Measurements from ENCODE around the gene ELMOD3. TPM values are rescaled to one million over a fixed set of nuclear protein-coding genes. Genes with fewer than 3 reads are reported as not detected.
"Not testable (repeated sequence)": the region's sequence is repeated elsewhere in the genome, so short reads cannot be mapped to it uniquely, and the experiment has no call there.

The ELMOD3 gene
- total RNA-seq, 2 donors from 2014 or later = 31.6 to 32.1 TPM

GRCh38 chr2:85410584-85411404 lies 56.2 kb downstream of the ELMOD3 start:
- Histone ChIP-seq H3K27me3 (replicated peaks; ENCODE audit: insufficient read depth) (no peaks in the 10 kb centered on the region), H3K9me3 (no peaks in the 10 kb centered on the region), H3K27ac (peak overlapping the region; percentile 33 to 56), H3K4me3 (no peak overlapping the region), H3K36me3 (no peaks in the 10 kb centered on the region), H3K4me1 (replicated peaks) (peaks cover 8% of the 10 kb centered on the region)
- intact Hi-C loops (cut with DNase I) = no loop called here
- WGBS = 80% methylated on average over 13 of the region's 13 CpGs
- DNase-seq (ENCODE audit: low spot score) = no peak
- TF ChIP-seq POLR2AphosphoS5 (IDR thresholded peaks at IDR 0.05) (no peak), POLR2A (IDR thresholded peaks at IDR 0.05) (no peak), CTCF (IDR thresholded peaks at IDR 0.05) (no peak)

GRCh38 chr2:85411405-85411748 lies 56.8 kb downstream of the ELMOD3 start:
- TF ChIP-seq CTCF (IDR thresholded peaks at IDR 0.05) = no peak
- no peak for TF ChIP-seq POLR2A (IDR thresholded peaks at IDR 0.05)
- no peak for TF ChIP-seq POLR2AphosphoS5 (IDR thresholded peaks at IDR 0.05)
- H3K36me3 ChIP-seq = no peaks in the 10 kb centered on the region
- no peaks in the 10 kb centered on the region for H3K9me3 ChIP-seq
- H3K4me1 ChIP-seq (replicated peaks) = peaks cover 8% of the 10 kb centered on the region
- 95% methylated on average over 5 of the region's 5 CpGs for WGBS
- H3K4me3 ChIP-seq = no peak overlapping the region
- DNase-seq (ENCODE audit: low spot score) = no peak
- intact Hi-C loops (cut with DNase I) = no loop called here
- H3K27ac ChIP-seq = no peak overlapping the region
- H3K27me3 ChIP-seq (replicated peaks; ENCODE audit: insufficient read depth) = no peaks in the 10 kb centered on the region

GRCh38 chr2:85413592-85414420 lies 59.2 kb downstream of the ELMOD3 start:
- TF ChIP-seq POLR2A (IDR thresholded peaks at IDR 0.05) = peak; percentile 93
- TF ChIP-seq CTCF (IDR thresholded peaks at IDR 0.05) = peak in 2 of 4 experiments; percentile 37 to 49
- peak; percentile 66 for TF ChIP-seq POLR2AphosphoS5 (IDR thresholded peaks at IDR 0.05)
- Histone ChIP-seq H3K9me3 (no peaks in the 10 kb centered on the region), H3K27ac (peak overlapping the region; percentile 64 to 75), H3K36me3 (no peaks in the 10 kb centered on the region), H3K27me3 (replicated peaks; ENCODE audit: insufficient read depth) (no peaks in the 10 kb centered on the region), H3K4me3 (peak overlapping the region; percentile 39 to 59), H3K4me1 (replicated peaks) (peaks cover 12% of the 10 kb centered on the region)
- DNase-seq (ENCODE audit: low spot score) = peak; percentile 57
- WGBS = 2% methylated on average over 44 of the region's 44 CpGs
- intact Hi-C loops (cut with DNase I) = no loop called here

DNA sequence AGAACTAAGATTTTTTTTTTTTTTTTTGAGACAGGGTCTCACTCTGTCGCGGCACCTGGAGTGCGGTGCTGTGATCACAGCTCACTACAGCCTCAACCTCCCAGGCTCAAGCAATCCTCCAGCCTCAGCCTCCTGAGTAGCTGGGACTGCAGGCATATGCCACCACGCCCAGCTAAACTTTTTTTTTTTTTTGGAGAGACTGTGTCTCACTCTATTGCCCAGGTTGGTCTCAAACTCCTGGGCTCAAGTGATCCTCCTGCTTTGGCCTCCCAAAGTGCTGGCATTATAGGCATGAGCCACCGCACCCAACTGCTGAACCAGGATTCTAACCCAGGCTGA lies 59.8 kb downstream of the ELMOD3 start:
- whole genome bisulfite sequencing = 85% methylated on average over 5 of the region's 5 CpGs
- H3K9me3 ChIP-seq; H3K36me3 ChIP-seq; intact Hi-C loops (cut with DNase I); DNase-seq (ENCODE audit: low spot score); H3K27me3 ChIP-seq (replicated peaks; ENCODE audit: insufficient read depth); H3K4me3 ChIP-seq: not testable (repeated sequence)
- peaks cover 16% of the 10 kb centered on the region for H3K4me1 ChIP-seq (replicated peaks)
- H3K27ac ChIP-seq = peak overlapping the region in 1 of 2 donors; percentile 64

- DNase-seq (ENCODE audit: low spot score) = no peak
- no peaks in the 10 kb centered on the region for H3K36me3 ChIP-seq
- intact Hi-C loops (cut with DNase I) = loop anchor here (5.0 kb wide), 1 partner anchor 192 kb away; no protein-coding TSS in a partner anchor
- H3K4me1 ChIP-seq (replicated peaks) = peaks cover 14% of the 10 kb centered on the region
- H3K9me3 ChIP-seq = no peaks in the 10 kb centered on the region
- 86% methylated on average over 7 of the region's 7 CpGs for WGBS
- TF ChIP-seq CTCF (IDR thresholded peaks at IDR 0.05) (no peak), POLR2AphosphoS5 (IDR thresholded peaks at IDR 0.05) (no peak), POLR2A (IDR thresholded peaks at IDR 0.05) (no peak)
- no peak overlapping the region for H3K27ac ChIP-seq
- no peak overlapping the region for H3K4me3 ChIP-seq
- H3K27me3 ChIP-seq (replicated peaks; ENCODE audit: insufficient read depth) = no peaks in the 10 kb centered on the region
Measured at GRCh38 chr2:85414761-85415553, 60.4 kb downstream of the ELMOD3 start.
